ENCODE results near the gene CAAP1.

- TF ChIP-seq CTCF (IDR thresholded peaks at IDR 0.05) (no peak), POLR2A (IDR thresholded peaks at IDR 0.05) (no peak)
Observed at GRCh38 chr9:26882154-26882553, 10.4 kb downstream of the CAAP1 start.

All from testis (tissue), 2 donors.